CD4-positive, alpha-beta T cell (primary cell): Measurements from ENCODE around the gene MGAT1. TPM values are rescaled to one million over a fixed set of nuclear protein-coding genes. Genes with fewer than 3 reads are reported as not detected.

Source experiments
- ATAC-seq: fragments of 200-7000 bp; cut with Tn5 transposase; one replicate; pipeline ENCODE4 v1.10.0; 2022; ENCODE audit warnings: mild to moderate bottlenecking; ENCODE audit not compliant: poor library complexity
- CTCF ChIA-PET: fragments of 350-600 bp; sonication (Branson Sonifier 250); formaldehyde crosslinking; loops from one replicate; lab custom pipeline; 2021; ENCODE audit warnings: antibody characterized with exemption, inconsistent platforms; lab: Charles Lee
- POLR2A ChIA-PET: fragments of 350-600 bp; sonication (Branson Sonifier 250); formaldehyde crosslinking; loops from one replicate; lab custom pipeline; 2021; ENCODE audit warnings: antibody characterized with exemption, inconsistent platforms; lab: Charles Lee
- DNase-seq, 14 experiments: peaks; one replicate each; pipeline ENCODE4 v3.0.0-alpha.2; 2013 to 2020; ENCODE audit warnings: mixed read lengths in 2 of 14
- H3K27ac ChIP-seq, 2 donors: one replicate each; pipeline versions ENCODE4 v1.5.1 to v1.7.0; 2013; ENCODE audit warnings: low read length in 2 of 2, low read depth in 1 of 2, mild to moderate bottlenecking in 1 of 2
- H3K27me3 ChIP-seq, 2 experiments: 1 replicate in 1 of 2; 2 replicates in 1 of 2; pipeline versions ENCODE4 v1.6.1 to v1.7.0; 2013; ENCODE audit warnings: low read length in 2 of 2, control low read depth in 1 of 2, mild to moderate bottlenecking in 1 of 2, moderate library complexity in 1 of 2; ENCODE audit not compliant: insufficient read depth in 2 of 2, control insufficient read depth in 1 of 2
- H3K36me3 ChIP-seq: one replicate; pipeline ENCODE4 v1.6.1; 2013; ENCODE audit warnings: low read length, control low read depth; ENCODE audit not compliant: insufficient read depth
- H3K4me1 ChIP-seq: one replicate; pipeline ENCODE4 v1.6.1; 2013; ENCODE audit warnings: low read length, control low read depth; ENCODE audit not compliant: insufficient read depth
- H3K4me3 ChIP-seq: one replicate; pipeline ENCODE4 v1.5.1; 2013; ENCODE audit warnings: mild to moderate bottlenecking, low read length, moderate library complexity
- H3K9me3 ChIP-seq, 2 experiments: 1 replicate in 1 of 2; 2 replicates in 1 of 2; pipeline versions ENCODE4 v1.6.1 to v1.7.0; 2013; ENCODE audit warnings: low read length in 2 of 2, mild to moderate bottlenecking in 2 of 2, control low read depth in 1 of 2, moderate library complexity in 1 of 2; ENCODE audit not compliant: control insufficient read depth in 1 of 2, insufficient read depth in 1 of 2
- H3K27ac Mint-ChIP-seq: one replicate; pipeline ENCODE4 v1.8.0; 2020; ENCODE audit warnings: mixed read lengths
- H3K27me3 Mint-ChIP-seq: one replicate; pipeline ENCODE4 v1.8.0; 2021; ENCODE audit warnings: mixed read lengths
- H3K36me3 Mint-ChIP-seq: one replicate; pipeline ENCODE4 v1.8.0; 2021; ENCODE audit warnings: low read depth, mixed read lengths
- H3K4me1 Mint-ChIP-seq: one replicate; pipeline ENCODE4 v1.8.0; 2021; ENCODE audit warnings: low read depth, mixed read lengths
- H3K4me3 Mint-ChIP-seq: one replicate; pipeline ENCODE4 v1.8.0; 2020; ENCODE audit warnings: mild to moderate bottlenecking, mixed read lengths
- H3K9me3 Mint-ChIP-seq: one replicate; pipeline ENCODE4 v1.8.0; 2020; ENCODE audit warnings: mixed read lengths
- CTCF ChIP-seq: fragments of 200-600 bp; IDR thresholded peaks from one replicate; pipeline ENCODE4 v1.8.0; 2022; ENCODE audit warnings: antibody characterized with exemption, mild to moderate bottlenecking
- intact Hi-C, 2 experiments: fragments of 100-400 bp; cut with DNase I in 1 of 2; cut with micrococcal nuclease in 1 of 2; formaldehyde crosslinking; loops; one replicate each; pipeline versions ENCODE4 v1.15.1 to v1.9.0; 2023 to 2025; cut with DNase I, micrococcal nuclease
- total RNA-seq, 174 experiments: library from RNA in 2 of 174; stranded (reverse) in 2 of 174; gene quantifications; one replicate each; pipeline ENCODE4 v1.2.3 and lab custom pipeline; 2021 to 2026

MGAT1 gene
- total RNA-seq, 2 experiments from 2014 or later = 49.0 to 60.2 TPM

- no peaks in the 10 kb centered on the region for H3K27me3 ChIP-seq
- Mint-ChIP-seq H3K36me3 (peaks cover 82% of the 10 kb centered on the region), H3K9me3 (peaks cover 6% of the 10 kb centered on the region), H3K27ac (no peak overlapping the region), H3K4me1 (peaks cover 8% of the 10 kb centered on the region), H3K27me3 (no peaks in the 10 kb centered on the region), H3K4me3 (no peak overlapping the region)
- intact Hi-C loops = no loop called here
- no peak for TF ChIP-seq CTCF
- no peaks in the 10 kb centered on the region for H3K4me1 ChIP-seq
- H3K9me3 ChIP-seq = peaks cover 8 to 19% of the 10 kb centered on the region in 2 experiments
- ChIA-PET POLR2A (interaction anchor here (0.6 to 2.3 kb wide), 2 partner anchors 18 to 89 kb away, joined by 3 to 10 read pairs; no protein-coding TSS in a partner anchor), CTCF (no interaction called here)
- no peak overlapping the region for H3K27ac ChIP-seq
- no peak for DNase-seq
- no peak overlapping the region for H3K4me3 ChIP-seq
- ATAC-seq = no peak
- peaks cover 31% of the 10 kb centered on the region for H3K36me3 ChIP-seq
These were observed 46.3 kb upstream of the MGAT1 start for GRCh38 chr5:180848878-180849277.

DNA sequence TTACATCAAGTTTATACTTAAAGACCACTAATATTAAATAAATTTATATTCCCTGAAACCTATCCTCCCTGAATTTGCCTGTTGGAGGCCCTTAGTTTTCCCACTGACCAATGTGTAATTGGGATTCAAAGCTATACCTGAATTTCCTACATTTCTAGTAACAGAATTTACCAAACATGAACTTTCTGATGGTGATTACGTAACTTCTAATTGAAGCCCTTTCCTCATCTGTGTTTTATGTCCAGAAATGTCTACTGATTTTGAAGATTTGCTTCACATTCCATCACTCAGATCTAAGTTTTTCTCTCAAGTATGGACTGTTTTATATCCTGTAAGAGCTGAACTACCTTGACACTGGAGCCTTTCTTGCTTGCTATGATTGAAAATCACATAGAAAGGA, 45.7 kb upstream of the MGAT1 start:
- Mint-ChIP-seq H3K27ac (no peak overlapping the region), H3K27me3 (no peaks in the 10 kb centered on the region), H3K36me3 (peaks cover 76% of the 10 kb centered on the region), H3K4me3 (no peak overlapping the region), H3K9me3 (peaks cover 6% of the 10 kb centered on the region), H3K4me1 (peaks cover 8% of the 10 kb centered on the region)
- H3K4me1 ChIP-seq = no peaks in the 10 kb centered on the region
- ATAC-seq (no peak), DNase-seq (no peak)
- H3K27me3 ChIP-seq = no peaks in the 10 kb centered on the region
- intact Hi-C loops = no loop called here
- TF ChIP-seq CTCF = no peak
- H3K36me3 ChIP-seq = peaks cover 31% of the 10 kb centered on the region
- H3K27ac ChIP-seq = no peak overlapping the region
- CTCF ChIA-PET = no interaction called here
- H3K4me3 ChIP-seq = no peak overlapping the region
- POLR2A ChIA-PET = interaction anchor here (0.6 to 2.3 kb wide), 2 partner anchors 17 to 90 kb away, joined by 3 to 10 read pairs; no protein-coding TSS in a partner anchor
- H3K9me3 ChIP-seq = peaks cover 8 to 19% of the 10 kb centered on the region in 2 experiments

GRCh38 chr5:180847026-180847425, 44.4 kb upstream of the MGAT1 start:
- Mint-ChIP-seq H3K4me3 (no peak overlapping the region), H3K9me3 (peaks cover 6% of the 10 kb centered on the region), H3K27me3 (no peaks in the 10 kb centered on the region), H3K4me1 (no peaks in the 10 kb centered on the region), H3K36me3 (peaks cover 64% of the 10 kb centered on the region), H3K27ac (no peak overlapping the region)
- Histone ChIP-seq H3K4me3 (no peak overlapping the region), H3K27me3 (no peaks in the 10 kb centered on the region), H3K36me3 (peaks cover 31% of the 10 kb centered on the region), H3K27ac (no peak overlapping the region), H3K4me1 (no peaks in the 10 kb centered on the region), H3K9me3 (peaks cover 8 to 19% of the 10 kb centered on the region in 2 experiments)
- ChIA-PET POLR2A (interaction anchor here (0.8 to 2.3 kb wide), 3 partner anchors 16 to 531 kb away, joined by 3 to 10 read pairs (median 3); no protein-coding TSS in a partner anchor), CTCF (interaction anchor here (0.8 to 1.0 kb wide), 2 partner anchors 20 to 63 kb away, joined by 3 read pairs; no protein-coding TSS in a partner anchor)
- no peak for ATAC-seq
- intact Hi-C loops = no loop called here
- no peak for TF ChIP-seq CTCF
- no peak for DNase-seq
